Measurements from ENCODE around the gene IL37.

DNA sequence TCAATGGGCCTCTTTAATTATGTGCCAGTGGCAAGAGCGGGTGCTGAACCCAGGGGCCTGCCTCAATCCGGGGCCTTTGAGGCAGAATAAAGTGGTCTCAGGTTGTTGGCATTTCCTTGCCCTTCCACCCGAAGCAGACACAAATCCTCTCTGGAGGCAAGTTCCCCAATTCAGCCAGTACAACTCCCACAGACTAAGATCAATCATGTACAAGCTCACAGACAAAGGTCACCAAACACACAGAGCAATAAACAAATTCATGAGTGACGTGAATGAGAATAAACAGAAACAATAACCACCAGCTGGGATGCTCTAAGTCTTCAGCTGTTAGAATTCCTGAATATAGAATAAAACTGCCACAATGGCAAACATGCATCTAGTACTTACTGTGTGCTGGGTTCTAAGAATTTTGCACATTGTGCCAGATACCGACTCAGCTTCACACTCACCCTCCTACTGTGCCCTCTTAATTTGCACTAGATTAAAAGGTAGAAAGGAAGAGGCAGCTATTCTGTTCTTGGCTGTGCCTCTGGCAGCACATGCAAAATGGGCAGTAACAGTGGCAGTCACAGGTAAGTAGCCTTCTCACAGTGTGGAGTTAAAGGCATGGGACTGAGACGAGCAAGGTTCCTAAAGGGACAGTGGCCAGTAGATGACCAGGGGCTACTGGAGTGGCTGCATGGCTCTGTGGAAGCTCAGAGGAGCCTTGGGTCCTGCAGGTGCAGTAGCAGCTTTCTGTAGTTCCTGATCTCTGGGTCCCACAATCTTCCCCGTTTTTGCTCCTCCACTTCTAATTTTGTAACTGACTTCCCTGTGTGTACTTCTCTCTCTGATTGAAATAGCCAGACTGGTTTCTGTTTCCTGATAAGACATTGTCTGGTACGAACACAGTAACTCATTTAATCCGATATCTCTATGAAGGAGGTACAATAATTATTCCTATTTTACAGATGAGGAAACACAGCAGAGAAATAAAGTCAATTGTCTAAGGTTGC is 39.8 kb upstream of the IL37 start:
- TF ChIP-seq POLR2A (IDR thresholded peaks at IDR 0.05; ENCODE audit: low read length) (no peak), GATA1 (IDR thresholded peaks at IDR 0.05; ENCODE audit: low read depth, low read length) (no peak)

All from erythroblast (primary cell).